SK-N-SH (cell line): Measurements from ENCODE around the gene KRT4.

ENCODE experiments used
- RAD21 ChIP-seq: IDR thresholded peaks from 2 replicates; pipeline ENCODE4 v1.6.1; 2012; ENCODE audit warnings: mild to moderate bottlenecking, low read length
- RCOR1 ChIP-seq: fragments of 150-350 bp; IDR thresholded peaks from 2 replicates; pipeline ENCODE4 v1.6.1; 2017; ENCODE audit warnings: antibody characterized with exemption, low read length

GRCh38 chr12:52797529-52797894 lies 16.4 kb downstream of the KRT4 start:
- TF ChIP-seq RCOR1, result no peak
- TF ChIP-seq RAD21, result no peak
